ENCODE measurements around the gene GCC1.
"Not testable (repeated sequence)": the region's sequence is repeated elsewhere in the genome, so short reads cannot be mapped to it uniquely, and the experiment has no call there.

GCC1 gene

DNA sequence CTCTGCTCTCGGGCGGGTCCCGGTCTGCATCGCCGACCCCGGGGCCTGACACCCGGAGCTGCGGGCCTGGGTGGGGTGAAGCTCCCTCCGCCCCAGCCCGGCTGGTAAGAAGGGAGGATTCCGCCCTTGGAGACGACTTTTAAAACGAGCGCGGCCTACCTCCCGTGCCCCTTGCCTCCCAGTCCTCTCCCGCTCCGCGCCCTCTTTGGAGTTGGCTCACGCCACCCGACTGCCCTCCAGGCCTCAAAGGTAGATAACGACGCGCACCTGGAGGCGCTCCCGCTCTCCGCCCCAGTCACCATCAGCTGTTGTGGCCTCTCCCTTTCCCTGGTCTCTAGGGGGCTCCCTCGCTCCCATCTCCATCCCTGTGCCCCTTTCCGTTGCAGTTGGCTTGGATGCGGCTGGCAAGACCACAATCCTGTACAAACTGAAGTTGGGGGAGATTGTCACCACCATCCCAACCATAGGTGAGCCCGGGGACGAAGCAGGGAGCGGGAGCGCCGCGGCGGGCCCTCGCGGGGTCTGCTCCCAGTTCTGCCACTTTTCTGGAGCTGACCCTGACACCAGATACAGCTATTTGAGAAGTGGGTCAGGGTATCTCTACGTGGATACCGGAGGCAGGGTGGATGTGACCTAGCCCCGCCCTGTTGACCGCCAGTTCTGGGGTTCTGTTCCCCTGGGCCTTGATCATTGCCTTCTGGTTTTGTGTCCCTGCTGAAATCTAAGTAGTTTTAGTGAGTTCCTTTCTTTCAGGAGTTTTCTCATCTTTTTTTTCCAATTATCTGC lies 3.5 kb upstream of the GCC1 start:
- DNase-seq = peak; percentile 56

DNA sequence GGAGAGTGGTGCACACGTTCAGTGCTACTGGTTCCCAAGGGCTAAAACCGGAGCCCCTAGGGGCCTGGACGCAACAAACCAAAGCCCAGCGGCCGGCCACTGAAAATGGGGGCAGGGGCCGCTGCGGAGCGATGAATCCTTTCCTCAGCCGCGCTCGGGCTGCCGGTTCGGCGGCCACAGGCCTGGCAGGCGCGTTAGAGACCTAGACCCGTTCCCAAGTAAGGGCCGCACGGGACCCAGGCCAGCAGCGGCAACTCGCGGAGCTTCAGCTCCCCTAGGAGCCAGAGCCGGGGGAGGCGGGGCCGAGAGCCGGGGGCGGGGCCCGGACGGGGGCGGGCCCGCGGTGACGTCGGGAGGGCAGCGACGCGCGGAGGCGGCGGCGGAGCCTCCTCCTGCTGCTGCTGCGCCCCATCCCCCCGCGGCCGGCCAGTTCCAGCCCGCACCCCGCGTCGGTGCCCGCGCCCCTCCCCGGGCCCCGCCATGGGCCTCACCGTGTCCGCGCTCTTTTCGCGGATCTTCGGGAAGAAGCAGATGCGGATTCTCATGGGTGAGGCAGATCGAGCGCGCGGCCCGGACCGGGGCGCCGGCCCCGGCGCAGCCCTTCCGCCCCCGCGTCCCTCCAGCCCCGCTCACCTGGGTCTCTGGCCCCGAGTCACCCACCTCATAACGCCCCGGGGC lies 2.8 kb upstream of the GCC1 start, which contains the start of gene ARF5:
Gene ARF5 (plus strand): TSS at position 393 of the 678 bp plus-strand sequence. CDS start 88 bp downstream, at position 481.
- DNase-seq = peak; percentile 63

DNA sequence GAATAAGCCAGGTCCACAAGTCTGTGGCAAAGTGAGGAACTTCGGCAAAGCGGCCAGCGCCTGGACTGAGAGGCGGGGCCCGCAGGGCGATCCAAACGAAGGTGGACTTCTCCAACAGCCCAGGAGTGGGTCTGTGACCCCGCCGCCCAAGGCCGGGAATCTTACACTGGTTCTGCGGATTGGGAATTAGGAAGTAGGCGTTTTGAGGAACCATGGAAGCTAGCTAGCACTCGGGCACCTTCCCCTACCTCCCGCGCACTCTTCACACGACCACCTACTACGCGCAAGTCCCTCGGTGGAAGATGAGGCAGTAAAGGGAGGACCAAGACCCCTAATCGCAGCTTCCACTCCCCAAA lies 2.2 kb upstream of the GCC1 start:
- no peak for DNase-seq

DNA sequence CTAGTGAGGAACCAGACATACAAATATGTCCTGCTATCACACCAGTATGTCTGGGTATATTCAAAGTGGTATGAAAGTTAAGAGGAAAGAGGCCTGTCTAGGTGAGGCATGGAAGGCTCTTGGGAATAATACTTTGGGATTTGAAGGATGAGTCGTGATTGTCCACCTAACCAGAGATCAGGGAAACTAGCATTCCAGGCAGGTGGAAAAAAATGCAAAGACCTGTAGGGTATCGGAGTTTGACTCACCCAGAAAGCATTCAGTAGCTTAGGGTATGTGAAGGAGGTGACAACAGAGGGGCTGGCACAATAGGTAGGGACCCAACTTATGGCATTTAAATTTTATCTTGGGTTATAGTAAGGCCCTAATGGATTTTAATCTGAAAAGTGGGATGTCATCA lies 950 bp upstream of the GCC1 start:
- DNase-seq = no peak

DNA sequence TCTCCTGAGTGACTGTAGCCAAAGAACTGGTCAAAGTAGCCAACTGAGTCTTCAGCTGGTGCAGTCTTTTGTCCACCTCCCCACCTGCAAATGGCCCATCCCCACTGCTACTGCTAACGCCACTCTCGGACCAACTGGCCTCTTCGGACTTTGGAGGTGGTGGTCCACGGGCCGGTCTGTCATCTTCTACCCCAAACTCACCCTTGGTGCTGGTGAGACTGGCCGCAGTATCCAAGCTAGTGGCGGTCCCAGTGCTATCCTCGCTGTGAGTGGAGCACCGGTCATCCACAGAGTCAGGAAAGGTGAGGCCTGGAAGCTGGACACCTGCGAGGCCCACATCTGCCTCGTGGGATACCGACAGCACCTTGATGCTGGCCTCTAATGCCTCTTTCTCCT lies 750 bp downstream of the GCC1 start:
- no peak for DNase-seq

DNA sequence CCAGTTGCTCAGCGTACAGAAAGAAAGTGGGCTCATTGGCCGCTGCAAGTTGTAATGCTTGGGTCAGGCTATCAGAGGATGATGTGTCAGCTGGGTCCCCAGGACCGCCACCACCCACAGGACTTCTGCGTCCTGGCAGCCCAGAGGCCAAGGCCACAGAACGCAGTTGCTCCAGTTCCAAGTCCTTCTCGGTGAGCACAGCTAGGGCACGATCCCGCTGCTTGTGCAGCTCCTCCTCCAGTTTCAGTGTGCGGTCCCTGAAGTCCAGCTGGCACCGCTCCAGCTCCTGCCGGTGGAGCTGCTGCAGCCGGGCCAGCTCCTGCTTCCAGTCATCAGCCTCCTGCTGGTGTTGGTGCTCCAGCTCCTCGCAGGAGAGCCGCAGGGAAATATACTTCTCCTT lies 3.0 kb downstream of the GCC1 start:
- DNase-seq = no peak

DNA sequence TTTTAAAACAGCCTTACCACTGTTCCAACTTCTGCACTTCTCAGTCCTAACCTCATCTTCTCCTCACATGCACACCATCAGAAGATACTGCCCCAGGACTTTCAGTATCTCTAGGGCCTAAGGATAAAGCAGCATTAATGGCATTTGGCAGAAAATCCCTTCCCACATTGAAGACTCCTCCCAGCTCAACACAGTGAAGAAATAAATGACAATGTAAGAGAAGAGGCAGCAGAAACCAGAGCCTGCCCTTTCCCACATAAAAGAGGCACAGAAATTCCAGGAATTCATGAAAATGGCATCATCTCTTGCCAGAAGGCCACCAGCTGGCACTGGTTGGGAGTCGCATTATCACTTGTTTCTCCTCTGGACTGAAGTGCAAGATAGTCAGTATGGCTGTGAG lies 3.7 kb downstream of the GCC1 start:
- no peak for DNase-seq

DNA sequence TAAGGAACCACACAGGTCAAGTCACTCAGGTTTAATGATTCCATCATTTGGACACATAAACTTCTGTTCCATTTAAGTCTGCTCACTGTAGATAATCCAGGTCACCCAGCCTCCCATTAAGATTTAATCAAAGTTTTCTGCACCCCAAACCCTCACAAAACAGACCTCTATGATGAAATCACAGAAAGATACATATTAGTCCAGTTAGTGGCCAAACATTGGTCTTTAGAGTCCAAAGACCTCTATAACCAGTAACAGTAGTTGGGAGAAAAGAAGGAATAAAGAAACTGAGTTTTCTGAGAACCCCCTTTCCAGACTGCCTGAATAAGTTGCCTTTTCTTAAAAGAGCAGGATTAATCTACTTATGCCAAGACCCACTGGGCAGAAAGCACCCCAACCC lies 4.8 kb downstream of the GCC1 start:
- no peak for DNase-seq

DNA sequence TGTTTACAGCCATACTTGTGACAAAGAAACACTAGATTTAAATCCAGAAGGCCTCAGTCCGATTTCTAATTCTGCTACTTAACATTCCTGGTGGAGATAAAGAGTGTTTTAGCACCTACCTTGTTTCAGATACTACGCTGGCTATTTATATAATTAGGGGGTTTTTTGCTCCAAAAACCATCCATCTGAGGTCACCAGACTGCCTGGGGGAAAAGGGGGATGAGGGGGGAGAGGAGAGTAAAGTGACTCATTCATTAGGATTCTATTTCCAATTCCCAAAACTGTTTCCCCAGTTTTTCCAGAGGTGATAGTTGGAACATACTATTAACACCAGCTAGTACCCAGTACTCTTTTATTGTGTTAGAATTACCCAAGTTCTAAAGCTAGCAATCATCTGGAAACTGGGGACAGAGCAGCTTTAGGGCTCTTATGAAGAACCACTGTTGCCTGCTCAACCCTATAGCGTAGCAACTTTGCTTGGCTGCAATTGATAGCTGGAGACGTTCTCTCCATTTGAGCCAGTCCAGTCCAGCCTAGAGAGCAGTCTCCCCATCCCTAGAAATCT lies 6.6 kb downstream of the GCC1 start:
- DNase-seq = no peak

DNA sequence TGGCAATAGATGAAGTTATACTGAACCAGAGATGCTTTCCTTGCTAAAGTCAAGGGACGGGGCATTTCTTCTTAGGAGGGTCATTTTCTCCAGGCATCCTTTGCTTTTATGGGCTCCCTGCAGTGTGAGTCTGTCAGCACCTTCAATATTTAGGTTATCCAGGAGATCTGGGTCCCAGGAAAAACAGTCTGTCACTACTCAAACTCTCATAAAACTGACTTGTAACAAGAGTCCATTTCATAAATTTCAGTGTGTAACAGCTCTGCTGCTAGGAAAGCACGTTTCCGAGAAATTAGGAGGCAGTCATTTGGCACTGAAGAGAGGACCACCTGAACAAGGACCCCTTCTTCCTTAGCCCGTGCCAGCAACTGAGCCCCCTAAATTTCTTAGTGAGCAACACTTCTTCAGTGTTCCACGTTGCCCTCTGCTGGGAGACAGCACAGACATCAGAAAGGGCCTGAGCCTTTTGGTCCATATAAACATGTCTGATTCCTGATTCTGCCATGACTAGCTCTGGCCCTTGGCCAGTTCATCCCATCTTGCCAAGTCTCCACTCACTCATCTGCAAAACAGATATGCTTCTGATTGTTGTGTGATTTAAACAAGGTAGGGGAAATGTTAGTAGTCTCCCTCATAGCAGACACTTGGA lies 7.2 kb downstream of the GCC1 start:
- DNase-seq = no peak

DNA sequence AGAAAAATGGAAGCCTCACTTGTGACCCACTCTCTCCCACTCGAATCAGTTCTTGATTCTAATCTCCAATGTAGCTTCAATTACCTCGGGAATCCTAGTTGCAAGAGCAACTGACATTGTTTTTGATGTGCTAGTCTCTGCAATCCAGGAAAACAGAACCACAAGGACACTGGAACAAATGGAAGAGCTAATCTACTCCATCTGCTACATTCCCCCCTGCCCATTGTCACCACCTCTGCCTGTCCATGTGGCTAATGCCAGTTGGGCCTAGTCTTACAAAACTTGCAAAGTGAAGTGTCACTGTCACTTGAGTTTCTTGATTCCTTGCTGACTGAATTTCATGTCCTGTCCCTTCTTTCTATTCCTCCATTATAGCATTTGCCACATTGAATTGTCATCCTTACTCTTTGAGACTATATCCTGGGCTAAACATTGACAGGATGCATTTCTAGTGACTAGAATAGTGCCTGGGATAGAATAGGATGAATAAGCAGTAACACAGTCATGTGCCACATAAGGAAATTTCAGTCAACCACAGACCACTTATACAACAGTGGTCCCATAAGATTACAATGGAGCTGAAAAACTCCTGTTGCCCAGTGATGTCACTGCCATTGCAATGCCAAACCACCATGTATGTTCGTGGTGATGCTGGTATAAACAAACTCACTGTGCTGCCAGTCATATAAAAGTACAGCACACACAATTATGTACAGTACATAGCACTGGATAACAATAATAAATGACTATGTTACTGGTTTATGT lies 13.5 kb downstream of the GCC1 start:
- no peak for DNase-seq

DNA sequence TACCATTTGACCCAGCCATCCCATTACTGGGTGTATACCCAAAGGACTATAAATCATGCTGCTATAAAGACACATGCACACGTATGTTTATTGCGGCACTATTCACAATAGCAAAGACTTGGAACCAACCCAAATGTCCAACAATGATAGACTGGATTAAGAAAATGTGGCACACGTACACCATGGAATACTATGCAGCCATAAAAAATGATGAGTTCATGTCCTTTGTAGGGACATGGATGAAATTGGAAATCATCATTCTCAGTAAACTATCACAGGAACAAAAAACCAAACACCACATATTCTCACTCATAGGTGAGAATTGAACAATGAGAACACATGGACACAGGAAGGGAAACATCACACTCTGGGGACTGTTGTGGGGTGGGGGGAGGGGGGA lies 17.4 kb downstream of the GCC1 start:
- DNase-seq = not testable (repeated sequence)

DNA sequence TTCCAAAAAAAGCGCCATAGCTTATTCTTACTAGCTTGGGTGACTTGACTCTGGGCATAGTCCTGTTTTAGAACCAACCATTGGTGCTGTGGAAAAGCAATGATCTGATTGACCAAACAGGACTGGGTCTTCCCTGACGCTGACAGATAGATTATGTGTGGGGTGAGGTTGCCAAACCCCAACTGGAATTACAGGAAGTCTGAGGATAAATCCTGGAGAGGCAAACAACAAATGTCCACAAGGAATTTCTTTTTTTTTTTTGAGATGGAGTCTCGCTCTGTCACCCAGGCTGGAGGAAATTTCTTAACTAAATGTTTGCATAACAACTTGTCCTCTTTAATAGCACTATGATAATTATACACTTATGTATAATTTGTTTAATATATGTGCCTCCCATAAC lies 19.2 kb downstream of the GCC1 start:
- DNase-seq = no peak

DNA sequence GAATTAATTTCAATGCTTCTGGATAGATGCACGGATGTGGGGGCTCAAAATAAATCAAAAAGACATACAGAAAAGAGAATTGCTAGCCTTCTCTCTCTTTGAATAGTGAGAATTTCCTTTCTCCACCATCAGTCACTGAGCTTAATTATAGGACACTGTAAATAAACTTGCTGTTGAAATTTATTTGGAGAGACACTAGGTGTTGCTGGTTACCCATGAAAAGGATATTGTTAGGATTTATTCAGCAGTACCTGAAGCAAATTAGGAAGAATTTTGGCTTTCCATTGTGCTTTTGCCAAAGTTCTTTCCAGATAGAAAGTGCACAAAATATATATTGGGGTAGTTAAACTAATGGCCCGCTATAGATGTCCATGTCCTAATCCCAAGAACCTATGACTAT lies 27.6 kb downstream of the GCC1 start:
- DNase-seq = no peak

DNA sequence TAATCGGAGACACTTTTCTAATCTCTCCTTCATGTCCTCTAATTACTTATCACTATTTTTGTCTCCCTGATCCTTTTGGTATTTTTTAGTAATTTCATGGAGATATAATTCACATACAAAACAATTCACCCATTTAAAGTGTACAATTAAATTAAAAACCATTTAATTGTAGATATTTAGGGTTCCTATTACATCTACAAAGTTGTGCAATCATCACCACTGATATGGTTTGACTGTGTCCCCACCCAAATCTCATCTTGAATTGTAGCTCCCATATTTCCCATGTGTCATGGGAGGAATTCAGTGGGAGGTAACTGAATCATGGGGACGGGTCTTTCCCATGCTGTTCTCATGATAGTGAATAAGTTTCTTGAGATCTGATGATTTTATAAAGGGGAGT lies 29.0 kb downstream of the GCC1 start:
- no peak for DNase-seq

DNA sequence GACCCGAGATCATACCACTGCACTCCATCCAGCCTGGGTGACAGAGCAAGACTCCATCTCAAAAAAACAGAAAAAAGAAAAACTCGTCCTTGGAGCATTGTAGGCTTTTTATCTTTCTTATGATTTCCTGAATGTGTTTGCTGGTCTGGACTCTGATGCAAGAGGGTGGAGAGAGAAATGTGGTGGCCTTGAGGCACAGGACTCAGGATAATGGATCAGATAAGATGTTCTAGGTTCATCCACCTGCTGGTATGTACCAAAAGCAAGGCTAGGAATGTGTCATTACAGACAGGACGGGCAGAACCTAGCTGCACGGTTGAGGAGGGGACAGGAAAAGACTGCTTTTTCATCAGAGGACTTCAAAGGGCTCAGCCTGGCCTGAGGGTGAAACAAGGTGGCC lies 33.5 kb downstream of the GCC1 start:
- no peak for DNase-seq

DNA sequence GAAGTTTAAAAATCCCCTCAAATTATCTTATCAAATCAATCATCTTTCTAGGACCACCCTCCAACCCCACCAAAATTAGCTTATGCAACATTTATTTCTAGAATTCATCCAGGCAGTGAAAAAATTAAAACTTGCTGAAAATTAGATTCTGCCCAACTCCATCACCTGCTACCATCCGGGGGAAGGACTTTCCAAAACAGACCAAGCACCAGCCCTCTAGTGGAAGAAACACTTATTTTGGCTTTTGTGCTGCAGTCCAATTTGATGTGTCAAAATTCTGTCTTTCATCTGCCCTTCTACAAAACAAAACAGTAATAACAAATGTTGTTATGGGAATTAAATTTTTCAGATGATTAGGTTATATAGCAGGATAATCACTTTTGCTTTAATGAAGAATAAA lies 35.1 kb downstream of the GCC1 start:
- DNase-seq = no peak

DNA sequence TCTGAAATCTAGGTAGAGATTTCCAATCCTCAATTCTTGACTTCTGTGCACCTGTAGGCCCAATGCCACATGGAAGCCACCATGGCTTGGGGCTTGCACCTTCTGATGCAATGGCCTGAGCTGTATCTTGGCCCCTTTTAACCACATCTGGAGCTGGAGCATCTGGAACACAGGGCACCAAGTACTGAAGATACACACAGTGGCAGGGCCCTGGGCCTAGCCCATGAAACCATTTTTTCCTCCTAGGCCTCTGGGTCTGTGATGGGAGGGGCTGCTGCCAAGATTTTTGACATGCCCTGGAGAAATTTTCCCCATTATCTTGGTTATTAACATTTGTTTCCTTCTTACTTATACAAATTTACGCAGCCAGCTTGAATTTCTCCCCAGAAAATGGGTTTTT lies 39.1 kb downstream of the GCC1 start:
- no peak for DNase-seq

DNA sequence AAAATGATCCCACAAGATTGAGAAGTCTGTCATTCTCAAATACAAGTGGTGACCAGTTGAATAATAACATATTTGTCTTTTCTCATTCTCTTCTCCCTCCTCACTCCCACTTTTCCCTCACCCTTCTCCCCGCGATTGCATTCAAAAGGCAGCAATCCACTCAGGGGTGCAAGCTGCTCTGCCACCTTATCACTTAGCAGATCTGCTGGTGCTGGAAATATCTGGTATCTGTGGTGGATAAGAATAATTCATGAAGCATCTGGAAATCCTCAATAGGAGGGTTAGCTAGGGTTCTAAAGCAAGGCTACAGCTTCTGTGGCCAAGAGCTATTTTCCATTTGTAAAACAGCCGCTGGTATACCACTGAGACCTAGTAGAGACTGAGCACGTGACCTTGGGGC lies 43.8 kb downstream of the GCC1 start:
- no peak for DNase-seq

DNA sequence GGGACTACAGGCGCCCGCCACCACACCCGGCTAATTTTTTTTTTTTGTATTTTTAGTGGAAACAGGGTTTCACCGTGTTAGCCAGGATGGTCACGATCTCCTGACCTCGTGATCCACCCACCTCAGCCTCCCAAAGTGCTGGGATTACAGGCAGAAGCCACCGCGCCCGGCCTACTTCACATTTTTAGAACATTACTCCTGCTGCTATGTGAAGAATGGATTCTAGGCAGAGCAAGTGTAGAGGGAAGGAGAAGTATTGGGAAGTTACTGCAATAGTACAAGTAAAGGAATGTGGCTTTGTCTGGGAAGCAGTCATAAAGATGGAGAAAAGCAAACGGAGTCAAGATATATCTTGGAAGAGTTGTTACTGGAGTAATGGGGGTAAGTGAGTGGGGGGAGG lies 44.9 kb downstream of the GCC1 start:
- not testable (repeated sequence) for DNase-seq

DNA sequence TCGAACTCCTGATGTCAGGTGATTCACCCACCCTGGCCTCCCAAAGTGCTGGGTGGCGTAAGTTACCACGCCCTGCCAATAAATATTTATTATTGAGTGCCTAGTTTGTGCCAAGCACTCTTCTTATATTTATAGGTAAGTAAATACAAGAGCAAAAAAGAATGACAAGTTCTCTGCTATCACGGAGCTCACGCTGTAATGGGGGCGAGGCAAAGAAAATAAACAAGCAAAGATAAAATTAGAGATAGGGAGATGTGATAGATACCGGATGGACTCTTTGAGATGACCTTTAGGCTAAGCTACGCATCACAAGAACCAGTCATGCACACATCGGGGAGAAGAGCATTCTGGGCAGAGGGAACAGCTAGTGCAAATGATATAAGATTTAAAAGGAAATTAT lies 46.3 kb downstream of the GCC1 start:
- DNase-seq = no peak

DNA sequence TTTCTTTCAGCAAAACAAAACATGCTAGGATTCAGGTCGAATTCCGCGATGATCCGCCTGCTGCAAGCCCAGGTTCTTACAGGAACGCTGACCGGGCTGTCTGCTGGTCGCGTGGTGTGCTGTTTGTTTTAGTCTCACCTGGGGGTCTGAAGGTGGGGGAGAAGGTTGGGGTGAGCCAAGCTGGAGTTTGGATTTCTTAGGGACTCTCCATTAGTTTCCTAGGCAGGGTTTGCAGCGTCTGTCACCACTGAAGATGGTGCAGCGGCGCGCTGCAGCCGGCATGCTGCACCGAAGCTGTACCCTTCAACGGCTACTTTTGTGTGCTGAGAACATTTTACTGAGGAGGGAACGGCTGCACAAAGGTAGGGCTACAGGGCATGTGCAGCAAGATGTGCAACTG lies 48.7 kb downstream of the GCC1 start:
- peak; percentile 76 for DNase-seq

DNA sequence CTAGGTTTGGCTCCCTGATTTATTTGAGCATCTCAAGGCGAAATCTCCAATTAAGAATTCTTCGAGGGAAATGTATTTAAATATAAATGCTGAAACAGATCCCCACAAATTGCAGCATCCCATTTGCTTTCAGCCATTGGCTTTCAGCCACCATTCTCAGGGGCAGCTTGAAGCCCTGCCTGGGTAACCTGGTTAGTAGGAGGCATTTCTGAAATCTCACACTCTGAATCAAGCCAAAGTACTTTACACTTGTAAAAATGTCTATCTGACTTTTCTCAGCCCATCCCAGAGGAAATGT lies 49.1 kb downstream of the GCC1 start:
- DNase-seq = peak; percentile 76
